ENCODE results near the gene TNNC1. TPM values are rescaled to one million over a fixed set of nuclear protein-coding genes. Genes with fewer than 3 reads are reported as not detected.

Gene TNNC1
- total and polyA plus RNA-seq, 2 of the 13 experiments (the other 11 are each of a cell fraction or from before 2014, with no cell fraction given): 11.8 to 36.4 TPM

DNA sequence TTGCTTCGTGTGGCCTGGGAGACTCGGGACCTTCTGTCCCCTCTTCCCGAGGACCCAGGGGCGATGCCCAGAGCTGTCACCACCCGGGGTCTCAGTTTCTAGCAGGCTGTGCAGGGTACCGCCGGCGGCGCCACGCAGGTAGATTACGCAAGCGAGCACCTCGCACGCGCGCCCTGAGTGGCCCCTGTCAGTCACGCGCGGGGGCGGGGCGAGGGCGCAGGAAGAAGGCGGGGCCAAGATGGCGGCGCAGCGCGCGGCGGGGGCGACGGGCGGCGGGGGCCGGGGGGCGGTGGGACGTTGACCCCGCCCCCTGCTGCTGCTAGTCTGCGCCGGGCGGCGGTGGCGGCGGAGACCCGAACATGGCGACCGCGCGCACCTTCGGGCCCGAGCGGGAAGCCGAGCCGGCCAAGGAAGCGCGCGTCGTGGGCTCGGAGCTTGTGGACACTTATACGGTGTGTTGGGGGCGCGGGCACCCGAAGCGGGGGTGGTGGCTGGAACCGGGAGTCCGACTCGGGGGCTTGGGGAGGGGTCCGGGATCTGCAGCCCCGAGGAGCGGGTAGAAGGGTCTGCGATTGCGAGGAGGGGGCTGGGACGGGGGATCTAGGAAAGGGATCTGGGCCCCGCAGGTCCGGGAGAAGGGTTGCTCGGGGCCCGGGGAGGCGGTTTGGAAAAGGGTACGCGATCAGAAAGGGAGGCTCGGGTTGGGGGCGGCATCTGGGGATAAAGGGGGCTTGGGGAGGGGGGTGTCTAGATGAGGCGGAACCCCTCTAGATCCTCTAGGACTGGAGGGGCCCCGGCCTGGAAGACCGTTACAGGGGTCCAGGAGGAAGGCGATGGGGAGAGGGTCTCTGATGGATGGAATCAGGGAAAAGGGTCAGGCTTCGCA is 1.7 kb upstream of the TNNC1 start, which contains the start of gene NISCH (continued):
- TF ChIP-seq, protein P1, sequence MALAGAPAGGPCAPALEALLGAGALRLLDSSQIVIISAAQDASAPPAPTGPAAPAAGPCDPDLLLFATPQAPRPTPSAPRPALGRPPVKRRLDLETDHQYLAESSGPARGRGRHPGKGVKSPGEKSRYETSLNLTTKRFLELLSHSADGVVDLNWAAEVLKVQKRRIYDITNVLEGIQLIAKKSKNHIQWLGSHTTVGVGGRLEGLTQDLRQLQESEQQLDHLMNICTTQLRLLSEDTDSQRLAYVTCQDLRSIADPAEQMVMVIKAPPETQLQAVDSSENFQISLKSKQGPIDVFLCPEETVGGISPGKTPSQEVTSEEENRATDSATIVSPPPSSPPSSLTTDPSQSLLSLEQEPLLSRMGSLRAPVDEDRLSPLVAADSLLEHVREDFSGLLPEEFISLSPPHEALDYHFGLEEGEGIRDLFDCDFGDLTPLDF (CRISPR knock-in tag; IDR thresholded peaks at IDR 0.05): no peak
- TF ChIP-seq SOX13 (IDR thresholded peaks at IDR 0.05) (no peak), SOX13 (CRISPR knock-in tag; conservative IDR thresholded peaks at IDR 0.05 in 1 of 2, IDR thresholded peaks at IDR 0.05 in 1 of 2) (peak in 1 of 2 experiments; percentile 58; a peak in 2 of 4 replicates), MXD4 (CRISPR knock-in tag; IDR thresholded peaks at IDR 0.05) (peak; percentile 80), ZFP62 (CRISPR knock-in tag; IDR thresholded peaks at IDR 0.05) (no peak), SP4 (CRISPR knock-in tag; IDR thresholded peaks at IDR 0.05) (peak; percentile 79), RCOR2 (CRISPR knock-in tag; IDR thresholded peaks at IDR 0.05) (no peak), ZNF292 (CRISPR knock-in tag; IDR thresholded peaks at IDR 0.05; ENCODE audit: borderline replicate concordance, low read depth) (peak; percentile 35; the same call in 1 of the 2 replicates), SRY (CRISPR knock-in tag; IDR thresholded peaks at IDR 0.05) (0 out of 2 replicates have a peak, but pooled peaks have one; percentile 47), ZNF644 (CRISPR knock-in tag; IDR thresholded peaks at IDR 0.05; ENCODE audit: low read depth) (no peak), MYC (CRISPR knock-in tag; IDR thresholded peaks at IDR 0.05; ENCODE audit: borderline replicate concordance) (peak; percentile 90), ZMYM4 (CRISPR knock-in tag; IDR thresholded peaks at IDR 0.05) (peak; percentile 41; the same call in 1 of the 2 replicates), ZNF251 (CRISPR knock-in tag; IDR thresholded peaks at IDR 0.05) (no peak), THAP11 (CRISPR knock-in tag; IDR thresholded peaks at IDR 0.05) (peak; percentile 80)
- TF ChIP-seq, protein P2, sequence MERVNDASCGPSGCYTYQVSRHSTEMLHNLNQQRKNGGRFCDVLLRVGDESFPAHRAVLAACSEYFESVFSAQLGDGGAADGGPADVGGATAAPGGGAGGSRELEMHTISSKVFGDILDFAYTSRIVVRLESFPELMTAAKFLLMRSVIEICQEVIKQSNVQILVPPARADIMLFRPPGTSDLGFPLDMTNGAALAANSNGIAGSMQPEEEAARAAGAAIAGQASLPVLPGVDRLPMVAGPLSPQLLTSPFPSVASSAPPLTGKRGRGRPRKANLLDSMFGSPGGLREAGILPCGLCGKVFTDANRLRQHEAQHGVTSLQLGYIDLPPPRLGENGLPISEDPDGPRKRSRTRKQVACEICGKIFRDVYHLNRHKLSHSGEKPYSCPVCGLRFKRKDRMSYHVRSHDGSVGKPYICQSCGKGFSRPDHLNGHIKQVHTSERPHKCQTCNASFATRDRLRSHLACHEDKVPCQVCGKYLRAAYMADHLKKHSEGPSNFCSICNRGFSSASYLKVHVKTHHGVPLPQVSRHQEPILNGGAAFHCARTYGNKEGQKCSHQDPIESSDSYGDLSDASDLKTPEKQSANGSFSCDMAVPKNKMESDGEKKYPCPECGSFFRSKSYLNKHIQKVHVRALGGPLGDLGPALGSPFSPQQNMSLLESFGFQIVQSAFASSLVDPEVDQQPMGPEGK (CRISPR knock-in tag; IDR thresholded peaks at IDR 0.05): peak; percentile 81
- TF ChIP-seq, protein P3, sequence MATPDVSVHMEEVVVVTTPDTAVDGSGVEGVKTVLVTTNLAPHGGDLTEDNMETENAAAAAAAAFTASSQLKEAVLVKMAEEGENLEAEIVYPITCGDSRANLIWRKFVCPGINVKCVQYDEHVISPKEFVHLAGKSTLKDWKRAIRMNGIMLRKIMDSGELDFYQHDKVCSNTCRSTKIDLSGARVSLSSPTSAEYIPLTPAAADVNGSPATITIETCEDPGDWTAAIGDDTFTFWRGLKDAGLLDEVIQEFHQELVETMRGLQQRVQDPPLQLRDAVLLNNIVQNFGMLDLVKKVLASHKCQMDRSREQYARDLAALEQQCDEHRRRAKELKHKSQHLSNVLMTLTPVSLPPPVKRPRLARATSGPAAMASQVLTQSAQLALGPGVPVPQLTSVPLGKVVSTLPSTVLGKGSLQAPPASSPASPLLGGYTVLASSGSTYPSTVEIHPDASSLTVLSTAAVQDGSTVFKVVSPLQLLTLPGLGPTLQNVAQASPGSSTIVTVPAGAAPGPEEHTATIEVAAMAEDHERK (CRISPR knock-in tag; IDR thresholded peaks at IDR 0.05; ENCODE audit: low read depth): no peak
- TF ChIP-seq, protein P4, sequence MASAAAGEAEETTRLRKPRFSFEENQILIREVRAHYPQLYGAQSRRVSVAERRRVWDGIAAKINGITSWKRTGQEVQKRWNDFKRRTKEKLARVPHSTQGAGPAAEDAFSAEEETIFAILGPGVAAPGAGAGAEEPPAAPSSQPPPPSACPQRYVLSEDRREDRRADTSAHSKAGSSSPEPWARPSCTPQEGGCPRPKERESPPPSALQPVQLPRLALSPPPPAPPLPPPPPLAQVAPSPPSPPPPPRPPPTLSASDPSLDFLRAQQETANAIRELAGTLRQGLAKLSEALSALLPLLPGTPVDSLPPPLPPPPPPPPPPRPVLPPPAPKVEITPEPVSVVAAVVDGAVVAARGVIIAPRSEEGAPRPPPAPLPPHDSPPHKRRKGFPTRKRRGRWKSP (CRISPR knock-in tag; IDR thresholded peaks at IDR 0.05): peak; percentile 62
- TF ChIP-seq, protein P5, sequence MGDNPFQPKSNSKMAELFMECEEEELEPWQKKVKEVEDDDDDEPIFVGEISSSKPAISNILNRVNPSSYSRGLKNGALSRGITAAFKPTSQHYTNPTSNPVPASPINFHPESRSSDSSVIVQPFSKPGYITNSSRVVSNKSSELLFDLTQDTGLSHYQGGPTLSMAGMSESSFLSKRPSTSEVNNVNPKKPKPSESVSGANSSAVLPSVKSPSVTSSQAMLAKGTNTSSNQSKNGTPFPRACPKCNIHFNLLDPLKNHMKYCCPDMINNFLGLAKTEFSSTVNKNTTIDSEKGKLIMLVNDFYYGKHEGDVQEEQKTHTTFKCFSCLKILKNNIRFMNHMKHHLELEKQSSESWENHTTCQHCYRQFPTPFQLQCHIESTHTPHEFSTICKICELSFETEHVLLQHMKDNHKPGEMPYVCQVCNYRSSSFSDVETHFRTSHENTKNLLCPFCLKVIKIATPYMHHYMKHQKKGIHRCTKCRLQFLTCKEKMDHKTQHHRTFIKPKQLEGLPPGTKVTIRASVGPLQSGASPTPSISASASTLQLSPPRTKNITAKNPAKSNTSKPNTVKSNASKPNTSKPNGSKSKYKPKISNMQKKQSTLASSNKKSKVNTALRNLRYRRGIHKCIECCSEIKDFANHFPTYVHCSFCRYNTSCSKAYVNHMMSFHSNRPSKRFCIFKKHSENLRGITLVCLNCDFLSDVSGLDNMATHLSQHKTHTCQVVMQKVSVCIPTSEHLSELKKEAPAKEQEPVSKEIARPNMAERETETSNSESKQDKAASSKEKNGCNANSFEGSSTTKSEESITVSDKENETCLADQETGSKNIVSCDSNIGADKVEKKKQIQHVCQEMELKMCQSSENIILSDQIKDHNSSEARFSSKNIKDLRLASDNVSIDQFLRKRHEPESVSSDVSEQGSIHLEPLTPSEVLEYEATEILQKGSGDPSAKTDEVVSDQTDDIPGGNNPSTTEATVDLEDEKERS (CRISPR knock-in tag; IDR thresholded peaks at IDR 0.05): 0 out of 2 replicates have a peak, but pooled peaks have one; percentile 62

Measured in HepG2 (cell line).